COLO668 (cell line): Measurements from ENCODE around the gene CRACR2A.
A peak's percentile ranks its signal among the peaks of the same experiment; 100 is the strongest.

Source experiments
- DNase-seq: peaks from one replicate; lab custom pipeline; 2025; ENCODE audit not compliant: unreplicated experiment; lab: John Stamatoyannopoulos, UW

CRACR2A gene

GRCh38 chr12:3684449-3685051 is 68.4 kb downstream of the CRACR2A start:
- no peak for DNase-seq

GRCh38 chr12:3683670-3684069 is 69.2 kb downstream of the CRACR2A start:
- DNase-seq, result no peak

- no peak for DNase-seq
Measured at GRCh38 chr12:3681595-3682061, 71.3 kb downstream of the CRACR2A start.

GRCh38 chr12:3680919-3681594 is 71.9 kb downstream of the CRACR2A start:
- peak; percentile 10 for DNase-seq

GRCh38 chr12:3679831-3680230 is 73.1 kb downstream of the CRACR2A start:
- DNase-seq, result no peak

GRCh38 chr12:3677609-3678008 is 75.3 kb downstream of the CRACR2A start:
- DNase-seq, result no peak

GRCh38 chr12:3673981-3674708 is 78.8 kb downstream of the CRACR2A start:
- DNase-seq, result no peak

GRCh38 chr12:3672113-3672509 is 80.8 kb downstream of the CRACR2A start:
- DNase-seq, result no peak

GRCh38 chr12:3671330-3672112 is 81.4 kb downstream of the CRACR2A start:
- no peak for DNase-seq

- no peak for DNase-seq
Measured at GRCh38 chr12:3670083-3670620, 82.8 kb downstream of the CRACR2A start.

GRCh38 chr12:3669594-3669993 is 83.3 kb downstream of the CRACR2A start:
- no peak for DNase-seq

- DNase-seq, result no peak
Measured at GRCh38 chr12:3668479-3669165, 84.3 kb downstream of the CRACR2A start.

- DNase-seq, result no peak
Measured at GRCh38 chr12:3667485-3667884, 85.4 kb downstream of the CRACR2A start.

- DNase-seq, result no peak
Measured at GRCh38 chr12:3666441-3666840, 86.5 kb downstream of the CRACR2A start.

- DNase-seq, result peak; percentile 21
Measured at GRCh38 chr12:3662521-3662921, 90.4 kb downstream of the CRACR2A start.

- DNase-seq, result peak; percentile 51
Measured at GRCh38 chr12:3661028-3661427, 91.9 kb downstream of the CRACR2A start.

- DNase-seq, result peak; percentile 9
Measured at GRCh38 chr12:3658327-3659163, 94.4 kb downstream of the CRACR2A start.

- DNase-seq, result no peak
Measured at GRCh38 chr12:3656946-3657622, 95.8 kb downstream of the CRACR2A start.

GRCh38 chr12:3655328-3655900 is 97.5 kb downstream of the CRACR2A start:
- peak; percentile 33 for DNase-seq
